HG03558 (cell line): ENCODE data around the gene AMDHD1.

Experiments
- ATAC-seq: cut with Tn5 transposase; IDR thresholded peaks from one replicate; pipeline ENCODE4 v1.9.1; 2021; ENCODE audit warnings: moderate number of reproducible peaks; ENCODE audit not compliant: unreplicated experiment; ENCODE audit errors: extremely low read depth

AMDHD1 gene

GRCh38 chr12:95993907-95994306 lies 50.8 kb downstream of the AMDHD1 start:
- no peak for ATAC-seq

DNA sequence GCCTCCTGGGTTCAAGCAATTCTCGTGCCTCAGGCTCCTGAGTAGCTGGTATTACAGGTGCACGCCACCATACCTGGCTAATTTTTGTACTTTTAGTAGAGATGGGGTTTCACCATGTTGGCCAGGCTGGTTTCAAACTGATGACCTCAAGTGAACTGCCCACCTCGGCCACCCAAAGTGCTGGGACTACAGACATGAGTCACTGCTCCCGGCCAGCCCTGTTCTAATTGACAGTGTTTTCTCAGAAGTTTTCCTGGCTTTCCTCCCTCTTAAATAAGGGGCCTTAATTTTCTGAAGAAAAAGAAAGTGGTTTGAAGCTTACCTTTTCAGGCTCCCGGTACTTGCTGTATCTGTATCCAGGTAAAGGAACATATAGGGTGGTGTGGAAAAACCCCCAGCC lies 51.3 kb downstream of the AMDHD1 start:
- ATAC-seq = no peak

DNA sequence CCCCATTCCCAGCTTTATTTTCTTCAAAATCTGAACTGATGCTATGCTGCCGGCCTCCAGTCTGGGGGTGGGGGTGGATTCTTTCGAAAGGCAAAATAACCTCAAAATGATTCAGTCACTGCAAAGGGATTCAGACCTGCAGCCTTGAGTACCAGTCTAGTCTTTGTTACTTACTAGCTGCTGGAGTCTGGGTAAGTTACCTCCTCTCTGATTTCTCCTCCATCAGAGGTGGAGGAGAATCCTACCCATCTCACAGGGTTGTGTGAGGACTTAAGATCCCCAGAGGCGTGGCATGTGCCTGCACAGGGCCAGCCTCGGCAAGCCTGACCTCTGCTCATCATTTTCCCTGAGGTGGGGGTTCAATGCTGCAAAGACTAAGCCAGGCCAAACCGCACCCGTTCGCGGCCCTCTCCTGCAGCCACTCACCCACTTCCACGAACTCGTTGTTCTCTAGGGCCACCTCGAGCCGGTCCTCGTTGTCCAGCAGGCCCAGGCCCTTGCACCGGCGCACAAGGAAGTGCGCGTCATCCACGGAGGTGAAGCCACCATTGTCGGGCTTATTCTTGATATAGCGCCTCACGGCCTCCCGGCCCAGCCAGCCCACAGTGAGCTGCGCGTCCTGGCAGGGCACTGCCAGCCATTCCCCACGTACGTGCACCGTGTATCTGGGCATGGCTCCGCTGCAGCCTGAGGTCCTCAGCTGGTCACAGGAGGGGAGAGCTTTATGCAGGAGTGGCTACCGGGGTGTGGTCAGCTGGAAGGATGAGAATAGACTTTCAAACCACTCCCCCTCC lies 52.3 kb downstream of the AMDHD1 start:
- ATAC-seq = no peak

GRCh38 chr12:95996034-95996658 lies 53.0 kb downstream of the AMDHD1 start, which contains the start of gene HAL:
HAL (minus strand) TSS chr12:95996344; CDS start chr12:95995910, 434 bp downstream.
- no peak for ATAC-seq

- no peak for ATAC-seq
Observed at GRCh38 chr12:95997276-95997675, 54.1 kb downstream of the AMDHD1 start.

DNA sequence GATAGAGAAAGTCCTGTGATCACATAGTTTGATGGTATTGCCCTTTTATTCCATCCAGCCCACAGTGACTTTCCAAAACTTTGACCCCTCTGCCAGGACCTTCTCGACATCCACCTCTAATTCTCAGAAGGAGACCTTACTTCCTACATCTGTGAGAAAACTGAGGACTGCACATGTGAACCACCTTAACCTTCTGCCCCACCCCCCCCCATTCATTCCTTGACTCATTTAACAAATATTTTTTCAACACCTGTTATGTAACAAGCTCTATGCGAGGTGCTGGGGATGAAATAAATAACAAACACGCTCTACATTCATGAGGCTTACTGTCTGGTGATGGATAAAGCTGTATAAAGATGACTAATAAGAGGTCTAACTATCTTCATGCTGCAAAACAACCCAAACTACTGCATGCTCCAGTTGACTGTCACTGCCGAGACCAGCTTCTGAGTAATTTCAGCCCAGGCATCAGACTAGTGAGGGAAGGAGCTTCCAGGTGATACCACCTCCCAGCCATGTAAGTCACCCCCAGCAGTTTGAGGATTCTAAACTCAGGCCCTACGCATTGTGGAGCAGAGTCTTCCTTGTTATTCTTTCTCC lies 54.9 kb downstream of the AMDHD1 start:
- no peak for ATAC-seq

- peak; percentile 78 for ATAC-seq
Observed at GRCh38 chr12:95998611-95999286, 55.6 kb downstream of the AMDHD1 start.

- ATAC-seq = no peak
Observed at GRCh38 chr12:95999484-95999883, 56.4 kb downstream of the AMDHD1 start.

DNA sequence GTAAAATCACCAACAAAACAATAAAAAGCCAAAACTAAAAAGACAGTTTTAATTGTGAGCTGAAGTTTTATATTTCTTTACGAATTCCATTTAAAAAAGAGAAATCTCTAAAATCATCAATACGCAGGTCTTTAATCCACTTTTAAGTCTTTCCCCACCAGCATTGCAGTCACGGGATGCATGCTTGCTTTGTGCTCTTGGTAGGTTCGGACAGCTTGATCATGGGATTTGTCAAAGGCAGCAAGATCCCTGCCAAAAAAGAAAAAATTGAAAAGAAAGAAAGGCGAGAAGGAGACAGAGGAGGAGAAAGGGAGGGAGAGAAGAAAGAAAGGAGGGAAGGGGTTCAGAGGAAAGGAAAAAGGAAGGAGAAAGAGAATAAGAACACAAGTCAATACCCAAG lies 57.7 kb downstream of the AMDHD1 start:
- no peak for ATAC-seq

- ATAC-seq = no peak
Observed at GRCh38 chr12:96006727-96007126, 63.6 kb downstream of the AMDHD1 start.

GRCh38 chr12:96007729-96008128 lies 64.6 kb downstream of the AMDHD1 start:
- ATAC-seq = no peak

- no peak for ATAC-seq
Observed at GRCh38 chr12:96014943-96015599, 71.9 kb downstream of the AMDHD1 start.

GRCh38 chr12:96015672-96016071 lies 72.5 kb downstream of the AMDHD1 start:
- ATAC-seq = no peak
